GM12878 (cell line): ENCODE results near the gene PSMB5. TPM values are rescaled to one million over a fixed set of nuclear protein-coding genes. Genes with fewer than 3 reads are reported as not detected.

ENCODE experiments used
- ATAC-seq: fragments of 200-7000 bp; cut with Tn5 transposase; 3 replicates; pipeline ENCODE4 v1.9.1; 2020; ENCODE audit warnings: mild to moderate bottlenecking, moderate library complexity
- BruUV-seq: library from RNA; stranded (reverse); fragments of 400-500 nt; replicated peaks from 2 replicates; lab custom pipeline; 2021; lab: Mats Ljungman, UMichigan
- CTCF ChIA-PET: fragments of 300-600 bp; sonication (Branson Sonifier 250); formaldehyde crosslinking; extraction: SDS; loops from one replicate; lab custom pipeline; 2021; ENCODE audit warnings: inconsistent platforms; lab: Yijun Ruan, JAX
- POLR2A ChIA-PET: fragments of 350-600 bp; formaldehyde crosslinking; extraction: SDS; loops from one replicate; lab custom pipeline; 2021; ENCODE audit warnings: inconsistent platforms; lab: Charles Lee
- RAD21 ChIA-PET: fragments of 300-600 bp; sonication (Branson Sonifier 250); formaldehyde crosslinking; loops from one replicate; lab custom pipeline; 2023; ENCODE audit warnings: antibody characterized with exemption; ENCODE audit not compliant: unreplicated experiment; lab: Charles Lee
- SMC1A ChIA-PET: fragments of 300-600 bp; sonication (Branson Sonifier 250); formaldehyde crosslinking; loops from one replicate; lab custom pipeline; 2023; ENCODE audit not compliant: unreplicated experiment, uncharacterized antibody; lab: Charles Lee
- DNase-seq: peaks from one replicate; pipeline ENCODE4 v3.0.0-alpha.2; 2011; ENCODE audit warnings: low read depth, low spot score
- FAIRE-seq: peaks from 3 replicates; lab custom pipeline; 2011; peaks lifted over from hg19 to GRCh38; lab: Jason Lieb, UNC
- H2AFZ ChIP-seq: 2 replicates; pipeline ENCODE4 v1.6.0; 2011; ENCODE audit warnings: low read depth, low read length, control low read depth; ENCODE audit not compliant: control insufficient read depth
- H3K27ac ChIP-seq: 2 replicates; pipeline ENCODE4 v1.5.1; 2011; ENCODE audit warnings: control low read depth; ENCODE audit not compliant: control insufficient read depth, insufficient read depth
- H3K27me3 ChIP-seq, 2 experiments: replicated peaks in 1 of 2; 2 replicates each; pipeline versions ENCODE4 v1.6.0 to v1.6.1; 2011; ENCODE audit warnings: low read length in 1 of 2; ENCODE audit not compliant: control insufficient read depth in 2 of 2, insufficient read depth in 2 of 2
- H3K36me3 ChIP-seq, 2 experiments: 2 replicates each; pipeline ENCODE4 v1.5.1; 2011; ENCODE audit warnings: low read length in 1 of 2; ENCODE audit not compliant: control insufficient read depth in 2 of 2, insufficient read depth in 2 of 2
- H3K4me1 ChIP-seq: 2 replicates; pipeline ENCODE4 v1.6.1; 2011; ENCODE audit warnings: mild to moderate bottlenecking, low read length, moderate library complexity, mixed read lengths; ENCODE audit not compliant: control insufficient read depth, insufficient read depth
- H3K4me2 ChIP-seq: 2 replicates; pipeline ENCODE4 v1.6.0; 2011; ENCODE audit warnings: control low read depth; ENCODE audit not compliant: control insufficient read depth, insufficient read depth
- H3K4me3 ChIP-seq: fragments of 200-600 bp; sonication (generic); 2 replicates; pipeline ENCODE4 v1.5.1; 2016
- H3K79me2 ChIP-seq: 2 replicates; pipeline ENCODE4 v1.6.0; 2011; ENCODE audit warnings: low read length; ENCODE audit not compliant: control insufficient read depth, insufficient read depth
- H3K9ac ChIP-seq: 2 replicates; pipeline ENCODE4 v1.8.0; 2011; ENCODE audit warnings: low read length, control low read depth, mixed read lengths; ENCODE audit not compliant: control insufficient read depth, insufficient read depth
- H3K9me3 ChIP-seq: replicated peaks from 3 replicates; pipeline ENCODE4 v1.5.1; 2011; ENCODE audit warnings: mild to moderate bottlenecking, low read length; ENCODE audit not compliant: control insufficient read depth, insufficient read depth
- H4K20me1 ChIP-seq: 2 replicates; pipeline ENCODE4 v1.6.0; 2011; ENCODE audit not compliant: control insufficient read depth, insufficient read depth
- CBFB ChIP-seq: IDR thresholded peaks from 2 replicates; pipeline ENCODE4 v1.6.1; 2016; ENCODE audit warnings: antibody characterized with exemption, low read depth
- MAX ChIP-seq: IDR thresholded peaks from 2 replicates; pipeline ENCODE4 v1.6.1; 2012; ENCODE audit warnings: low read depth, low read length, improper control_type of control experiment
- POU2F2 ChIP-seq: IDR thresholded peaks from 3 replicates; pipeline ENCODE4 v1.6.1; 2011; ENCODE audit warnings: low read depth, mild to moderate bottlenecking, low read length, borderline replicate concordance
- WGBS: methylation state at CpG from one replicate; pipeline ENCODE4 v1.1.6; 2016; ENCODE audit warnings: low lambda C conversion rate; ENCODE audit not compliant: insufficient replicate concordance, insufficient coverage; ENCODE audit errors: missing lambda C conversion rate; 5-methylcytosine and 5-hydroxymethylcytosine counted together
- in situ Hi-C: fragments of 300-500 bp; cut with MboI; formaldehyde crosslinking; loops from 9 replicates; pipeline ENCODE4 v1.14.3; 2018; ENCODE audit warnings: mixed read lengths
- intact Hi-C: fragments of 100-400 bp; cut with micrococcal nuclease; formaldehyde crosslinking; loops from one replicate; pipeline ENCODE4 v1.14.2; 2022; ENCODE audit not compliant: unreplicated experiment
- polyA plus RNA-seq, 11 experiments: library from polyadenylated mRNA; depleted of rRNA in 4 of 11; unstranded in 6 of 11; stranded (reverse) in 5 of 11; fragments of >200 nt; fragmentation: Nextera tagmentation in 4 of 11; fragmentation: Illumina TruSeq in 1 of 11; extraction: Ambion mirVana in 4 of 11; extraction: Trizol in 1 of 11; gene quantifications; 1 replicate in 1 of 11; 2 replicates in 10 of 11; pipeline versions ENCODE4 v1.2.1 to v1.2.3, GENCODE V29; 2011 to 2016; ENCODE audit warnings: inconsistent platforms in 2 of 11, missing spikeins in 2 of 11, low read depth in 1 of 11
- total RNA-seq, 4 experiments: library from RNA; depleted of rRNA in 3 of 4; stranded (reverse); fragments of >200 nt in 3 of 4; fragmentation: Illumina TruSeq in 1 of 4; extraction: Trizol in 1 of 4; gene quantifications; 2 replicates each; pipeline versions ENCODE4 v1.2.1 to v1.2.3, GENCODE V29; 2013 to 2021
- TF ChIP-seq, protein P1 (sequence below): IDR thresholded peaks from 2 replicates; pipeline ENCODE4 v1.6.1; 2012; ENCODE audit warnings: low read depth, low read length, improper control_type of control experiment

The PSMB5 gene
- total and polyA plus RNA-seq, 10 of the 15 experiments (the other 5 are each of a cell fraction or from before 2014, with no cell fraction given): 84.5 to 802 (median 144) TPM

DNA sequence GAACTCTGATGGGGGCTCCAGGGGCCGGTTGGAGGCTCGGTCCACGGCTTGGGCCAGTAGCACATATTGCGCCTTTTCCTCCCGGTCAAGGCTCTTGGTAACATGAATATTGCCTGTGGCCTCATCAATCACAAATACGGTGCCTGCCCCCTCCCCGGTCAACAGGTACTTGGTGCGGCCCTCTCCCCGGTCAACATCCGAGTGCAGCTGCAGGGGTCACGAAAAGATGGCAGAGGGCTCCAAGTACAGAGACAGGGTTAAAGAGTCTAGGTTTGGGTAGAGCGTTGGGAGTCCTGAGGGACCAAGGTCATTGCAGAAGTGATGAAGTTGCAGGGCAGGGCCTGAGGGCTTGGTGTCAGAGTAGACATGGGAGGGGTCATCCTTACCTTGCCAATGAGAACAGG, 20.4 kb upstream of the PSMB5 start:
- WGBS: 90% methylated on average over 12 of the region's 12 CpGs
- FAIRE-seq: no peak

More for the DNA sequence above, 20.4 kb upstream of the PSMB5 start:
- H3K27ac ChIP-seq: no peak overlapping the region
- H3K4me2 ChIP-seq: no peak overlapping the region
- no TSS peak for BruUV-seq
- H2AFZ ChIP-seq: no peak overlapping the region
- peaks cover 12% of the 10 kb centered on the region for H3K4me1 ChIP-seq
- H4K20me1 ChIP-seq: no peaks in the 10 kb centered on the region
- H3K4me3 ChIP-seq: no peak overlapping the region
- RAD21 ChIA-PET: interaction anchor here (0.9 to 10.8 kb wide), 9 partner anchors 13 to 216 kb away, joined by 3 to 224 read pairs (median 6); partner anchors contain the start of genes AJUBA and PRMT5
- CTCF ChIA-PET: interaction anchor here (0.6 to 18.3 kb wide), 15 partner anchors 13 to 485 kb away, joined by 3 to 853 read pairs (median 5); partner anchors contain the start of genes AJUBA, HAUS4 and PRMT5
- POLR2A ChIA-PET: interaction anchor here (0.8 to 1.4 kb wide), 2 partner anchors 70 to 79 kb away, joined by 3 to 9 read pairs; no protein-coding TSS in a partner anchor
- H3K79me2 ChIP-seq: no peaks in the 10 kb centered on the region
- no peak for DNase-seq
- in situ Hi-C loops: no loop called here
- TF ChIP-seq POU2F2 (no peak), MAX (no peak), CBFB (no peak)
- TF ChIP-seq, protein P1, sequence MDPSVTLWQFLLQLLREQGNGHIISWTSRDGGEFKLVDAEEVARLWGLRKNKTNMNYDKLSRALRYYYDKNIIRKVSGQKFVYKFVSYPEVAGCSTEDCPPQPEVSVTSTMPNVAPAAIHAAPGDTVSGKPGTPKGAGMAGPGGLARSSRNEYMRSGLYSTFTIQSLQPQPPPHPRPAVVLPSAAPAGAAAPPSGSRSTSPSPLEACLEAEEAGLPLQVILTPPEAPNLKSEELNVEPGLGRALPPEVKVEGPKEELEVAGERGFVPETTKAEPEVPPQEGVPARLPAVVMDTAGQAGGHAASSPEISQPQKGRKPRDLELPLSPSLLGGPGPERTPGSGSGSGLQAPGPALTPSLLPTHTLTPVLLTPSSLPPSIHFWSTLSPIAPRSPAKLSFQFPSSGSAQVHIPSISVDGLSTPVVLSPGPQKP: no peak
- ATAC-seq: no peak
- intact Hi-C loops: loop anchor here (5.0 kb wide), 2 partner anchors 83 to 483 kb away; no protein-coding TSS in a partner anchor
- no peak overlapping the region for H3K9ac ChIP-seq
- peaks cover 5 to 7% of the 10 kb centered on the region in 2 experiments; a peak in 3 of 4 replicates for H3K36me3 ChIP-seq
- SMC1A ChIA-PET: interaction anchor here (0.6 to 8.7 kb wide), 7 partner anchors 15 to 1611 kb away, joined by 3 to 156 read pairs (median 3); partner anchors contain the start of gene PRMT5
- no peaks in the 10 kb centered on the region for H3K27me3 ChIP-seq
- no peaks in the 10 kb centered on the region for H3K9me3 ChIP-seq
